ENCODE results near the gene IDUA.

IDUA gene

GRCh38 chr4:1004071-1004418 lies 17.2 kb downstream of the IDUA start:
- TF ChIP-seq CTCF (IDR thresholded peaks at IDR 0.05; ENCODE audit: borderline replicate concordance, control extremely low read depth, extremely low read depth, insufficient read depth, missing control alignments): no peak
- in situ Hi-C loops (cut with MboI; ENCODE audit: low sequenced_read_pairs, unreplicated experiment): no loop called here
- no peak for DNase-seq (ENCODE audit: low spot score)

GRCh38 chr4:1004557-1005485 lies 18.0 kb downstream of the IDUA start:
- DNase-seq (ENCODE audit: low spot score): no peak
- in situ Hi-C loops (cut with MboI; ENCODE audit: low sequenced_read_pairs, unreplicated experiment): no loop called here

GRCh38 chr4:1006856-1007255 lies 20.0 kb downstream of the IDUA start:
- in situ Hi-C loops (cut with MboI; ENCODE audit: low sequenced_read_pairs, unreplicated experiment): no loop called here
- no peak for TF ChIP-seq CTCF (IDR thresholded peaks at IDR 0.05; ENCODE audit: borderline replicate concordance, control extremely low read depth, extremely low read depth, insufficient read depth, missing control alignments)
- no peak for DNase-seq (ENCODE audit: low spot score)

More at GRCh38 chr4:1004557-1005485, 18.0 kb downstream of the IDUA start:
- no peak for TF ChIP-seq CTCF (IDR thresholded peaks at IDR 0.05; ENCODE audit: borderline replicate concordance, control extremely low read depth, extremely low read depth, insufficient read depth, missing control alignments)

- no peak for TF ChIP-seq CTCF (IDR thresholded peaks at IDR 0.05; ENCODE audit: borderline replicate concordance, control extremely low read depth, extremely low read depth, insufficient read depth, missing control alignments)
- in situ Hi-C loops (cut with MboI; ENCODE audit: low sequenced_read_pairs, unreplicated experiment): no loop called here
- DNase-seq (ENCODE audit: low spot score): no peak
Observed at GRCh38 chr4:1008840-1009541, 22.1 kb downstream of the IDUA start.

- in situ Hi-C loops (cut with MboI; ENCODE audit: low sequenced_read_pairs, unreplicated experiment): no loop called here
- TF ChIP-seq CTCF (IDR thresholded peaks at IDR 0.05; ENCODE audit: borderline replicate concordance, control extremely low read depth, extremely low read depth, insufficient read depth, missing control alignments): no peak
- peak; percentile 92 for DNase-seq (ENCODE audit: low spot score)
Observed at GRCh38 chr4:1009542-1010394, 22.9 kb downstream of the IDUA start.

GRCh38 chr4:1010395-1011021 lies 23.7 kb downstream of the IDUA start:
- no peak for DNase-seq (ENCODE audit: low spot score)
- in situ Hi-C loops (cut with MboI; ENCODE audit: low sequenced_read_pairs, unreplicated experiment): no loop called here
- no peak for TF ChIP-seq CTCF (IDR thresholded peaks at IDR 0.05; ENCODE audit: borderline replicate concordance, control extremely low read depth, extremely low read depth, insufficient read depth, missing control alignments)
